Liver (tissue), 9 donors: ENCODE measurements around the gene TSPAN13. TPM values are rescaled to one million over a fixed set of nuclear protein-coding genes. Genes with fewer than 3 reads are reported as not detected.

Experiments
- DNase-seq: peaks from one replicate; pipeline ENCODE4 v3.0.0-alpha.2; 2017; ENCODE audit warnings: low spot score
- H3K27ac ChIP-seq, 2 donors: one replicate each; pipeline ENCODE4 v1.7.0; 2013; ENCODE audit warnings: inconsistent platforms in 2 of 2, low read length in 2 of 2, control low read depth in 1 of 2, low read depth in 1 of 2, mild to moderate bottlenecking in 1 of 2
- H3K27me3 ChIP-seq, 4 donors: one replicate each; pipeline versions ENCODE4 v1.6.1 to v1.7.0; 2013; ENCODE audit warnings: low read length in 3 of 4, inconsistent platforms in 1 of 4, mild to moderate bottlenecking in 1 of 4, moderate library complexity in 1 of 4; ENCODE audit not compliant: control insufficient read depth in 4 of 4, insufficient read depth in 4 of 4
- H3K36me3 ChIP-seq, 4 donors: one replicate each; pipeline versions ENCODE4 v1.6.1 to v1.7.0; 2013; ENCODE audit warnings: low read length in 3 of 4, mild to moderate bottlenecking in 3 of 4, low read depth in 1 of 4, moderate library complexity in 1 of 4; ENCODE audit not compliant: control insufficient read depth in 4 of 4, insufficient read depth in 3 of 4
- H3K4me1 ChIP-seq, 4 donors: one replicate each; pipeline versions ENCODE4 v1.6.1 to v1.7.0; 2013; ENCODE audit warnings: low read length in 3 of 4, mild to moderate bottlenecking in 3 of 4, moderate library complexity in 1 of 4; ENCODE audit not compliant: control insufficient read depth in 4 of 4, insufficient read depth in 4 of 4
- H3K4me3 ChIP-seq, 3 donors: one replicate each; pipeline versions ENCODE4 v1.6.1 to v1.7.0; 2013; ENCODE audit warnings: low read length in 3 of 3, control low read depth in 1 of 3, low read depth in 1 of 3, mild to moderate bottlenecking in 1 of 3
- H3K9ac ChIP-seq, 2 donors: one replicate each; pipeline ENCODE4 v1.7.0; 2013; ENCODE audit warnings: low read length in 2 of 2, mild to moderate bottlenecking in 2 of 2, moderate library complexity in 2 of 2, control low read depth in 1 of 2, low read depth in 1 of 2
- H3K9me3 ChIP-seq, 4 donors: one replicate each; pipeline versions ENCODE4 v1.6.1 to v1.7.0; 2013; ENCODE audit warnings: low read length in 3 of 4; ENCODE audit not compliant: control insufficient read depth in 4 of 4
- EGR1 ChIP-seq, 2 donors: IDR thresholded peaks; 2 replicates each; pipeline ENCODE4 v1.6.1; 2016 to 2018; ENCODE audit warnings: antibody characterized with exemption in 2 of 2, low read depth in 2 of 2
- FOXA2 ChIP-seq: IDR thresholded peaks from 2 replicates; pipeline ENCODE4 v1.6.1; 2016; ENCODE audit warnings: antibody characterized with exemption
- GABPA ChIP-seq, 2 donors: IDR thresholded peaks in 1 of 2; conservative IDR thresholded peaks in 1 of 2; 2 replicates each; pipeline ENCODE4 v1.6.1; 2016; ENCODE audit warnings: antibody characterized with exemption in 2 of 2, mild to moderate bottlenecking in 1 of 2, moderate library complexity in 1 of 2
- HNF4A ChIP-seq, 2 donors: conservative IDR thresholded peaks; 2 replicates each; pipeline ENCODE4 v1.6.1; 2016; ENCODE audit warnings: antibody characterized with exemption in 2 of 2, mild to moderate bottlenecking in 2 of 2
- HNF4G ChIP-seq: IDR thresholded peaks from 2 replicates; pipeline ENCODE4 v1.6.1; 2016; ENCODE audit warnings: antibody characterized with exemption
- JUND ChIP-seq, 2 donors: IDR thresholded peaks; 2 replicates each; pipeline ENCODE4 v1.6.1; 2016; ENCODE audit warnings: antibody characterized with exemption in 2 of 2
- NR2F2 ChIP-seq: IDR thresholded peaks from 2 replicates; pipeline ENCODE4 v1.6.1; 2016; ENCODE audit warnings: antibody characterized with exemption
- RAD21 ChIP-seq, 2 donors: IDR thresholded peaks; 2 replicates each; pipeline ENCODE4 v1.6.1; 2016; ENCODE audit warnings: antibody characterized with exemption in 2 of 2, mild to moderate bottlenecking in 2 of 2
- RXRA ChIP-seq, 2 donors: IDR thresholded peaks; 2 replicates each; pipeline ENCODE4 v1.6.1; 2017 to 2018; ENCODE audit warnings: antibody characterized with exemption in 2 of 2, mild to moderate bottlenecking in 1 of 2
- SP1 ChIP-seq: IDR thresholded peaks from 2 replicates; pipeline ENCODE4 v1.6.1; 2018; ENCODE audit warnings: antibody characterized with exemption, mild to moderate bottlenecking
- TAF1 ChIP-seq: conservative IDR thresholded peaks from 2 replicates; pipeline ENCODE4 v1.6.1; 2016; ENCODE audit warnings: antibody characterized with exemption, mild to moderate bottlenecking
- YY1 ChIP-seq: IDR thresholded peaks from 2 replicates; pipeline ENCODE4 v1.6.1; 2016; ENCODE audit warnings: antibody characterized with exemption, mild to moderate bottlenecking
- WGBS: extraction: QIAGEN DNeasy Blood & Tissue Kit; methylation state at CpG from one replicate; pipeline ENCODE4 v1.1.7; 2013; 5-methylcytosine and 5-hydroxymethylcytosine counted together
- polyA plus RNA-seq, 2 donors: library from polyadenylated mRNA; stranded (reverse) in 1 of 2; unstranded in 1 of 2; fragments of 200-250 nt in 1 of 2; fragments of >200 nt in 1 of 2; fragmentation: Nextera tagmentation in 1 of 2; extraction: Ambion mirVana in 1 of 2; gene quantifications; one replicate each; pipeline versions ENCODE4 v1.2.1 to v1.2.3, GENCODE V29; 2013 to 2015
- total RNA-seq, 2 donors: library from RNA; depleted of rRNA; stranded (reverse); fragments of >200 nt; gene quantifications; one replicate each; pipeline ENCODE4 v1.2.3, GENCODE V29; 2014
- TF ChIP-seq, protein P1 (sequence below): IDR thresholded peaks from 2 replicates; pipeline ENCODE4 v1.6.1; 2016; ENCODE audit warnings: antibody characterized with exemption
- TF ChIP-seq, protein P2 (sequence below): fragments of 150-350 bp; IDR thresholded peaks from 2 replicates; pipeline ENCODE4 v1.5.1; 2017; ENCODE audit warnings: improper control_type of control experiment, low read depth, low read length; ENCODE audit not compliant: missing input control
- TF ChIP-seq, protein P3 (sequence below): IDR thresholded peaks from 2 replicates; pipeline ENCODE4 v1.6.1; 2016; ENCODE audit warnings: antibody characterized with exemption, mild to moderate bottlenecking
- TF ChIP-seq, protein P4 (sequence below): IDR thresholded peaks from 2 replicates; pipeline ENCODE4 v1.6.1; 2016; ENCODE audit warnings: antibody characterized with exemption
- donor health status: healthy.
- donor health status: healthy.
- donor health status: healthy.
- donor health status: healthy.
- donor health status: healthy.

TSPAN13 gene
- total and polyA plus RNA-seq, 4 donors = 8.9 to 24.4 (median 15.8) TPM

DNA sequence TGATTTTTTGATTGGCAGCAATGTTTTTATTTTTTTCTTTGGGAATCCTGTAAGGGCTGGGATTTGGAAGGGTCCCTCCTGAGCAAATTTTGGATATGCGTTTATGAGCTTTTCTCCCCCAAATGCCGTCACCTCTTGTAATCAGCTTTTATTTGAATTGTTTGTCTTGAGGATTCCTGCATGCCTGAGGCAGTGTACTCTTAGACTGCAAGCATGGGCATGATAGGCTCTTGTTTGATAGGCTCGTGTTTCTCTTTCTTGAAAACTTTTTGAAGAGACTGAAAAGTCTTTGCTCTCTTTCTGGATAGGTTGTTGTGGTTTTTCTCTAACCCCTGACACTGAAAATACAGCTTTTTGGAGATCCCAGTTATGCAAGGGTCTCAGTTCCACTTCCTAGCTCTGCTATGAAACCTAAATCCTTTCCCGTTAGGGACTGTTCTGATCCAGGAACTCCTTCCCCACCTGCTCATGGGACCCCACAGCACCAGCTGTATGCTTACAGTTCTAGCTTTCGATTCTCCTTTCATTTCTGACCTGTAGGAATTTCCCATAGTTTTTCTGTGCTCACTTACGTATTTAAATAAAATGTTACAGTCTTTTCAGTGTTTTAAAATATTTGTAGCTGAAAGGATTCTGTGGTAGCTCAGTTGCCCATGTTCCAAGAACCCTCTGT lies 17.2 kb downstream of the TSPAN13 start:
- Histone ChIP-seq H3K27ac (no peak overlapping the region), H3K4me3 (no peak overlapping the region), H3K27me3 (no peaks in the 10 kb centered on the region), H3K9ac (no peak overlapping the region), H3K4me1 (peaks cover 0 to 1% (median 0%) of the 10 kb centered on the region in 4 donors), H3K36me3 (no peaks in the 10 kb centered on the region), H3K9me3 (peaks cover 0 to 1% (median 0%) of the 10 kb centered on the region in 4 donors)
- TF ChIP-seq EGR1 (IDR thresholded peaks at IDR 0.05; ENCODE audit: low read depth in 2 of 2) = no peak
- no peak for DNase-seq
- 82% methylated on average over 6 of the region's 6 CpGs for WGBS

DNA sequence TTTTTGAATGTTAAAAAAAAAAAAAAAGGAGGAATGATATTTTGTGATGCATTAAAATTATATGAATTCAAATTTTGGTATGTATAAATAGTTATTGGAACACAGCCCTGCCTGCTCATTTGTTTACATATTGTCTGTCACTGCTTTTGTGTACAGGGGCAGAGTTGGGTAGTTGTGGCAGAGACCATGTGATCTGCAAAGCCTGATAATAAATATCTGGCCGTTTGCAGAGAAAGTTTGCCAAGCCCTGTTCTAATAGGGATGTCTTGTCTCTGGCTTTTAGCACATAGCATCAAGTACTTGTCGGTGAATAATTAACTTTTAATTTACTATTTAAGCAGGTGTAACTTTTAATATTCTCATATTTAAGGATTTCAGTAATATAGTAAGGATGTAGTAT lies 19.8 kb downstream of the TSPAN13 start:
- no peaks in the 10 kb centered on the region for H3K36me3 ChIP-seq
- H3K27me3 ChIP-seq = no peaks in the 10 kb centered on the region
- H3K9ac ChIP-seq = no peak overlapping the region
- H3K4me1 ChIP-seq = peaks cover 0 to 1% (median 0%) of the 10 kb centered on the region in 4 donors
- no peak overlapping the region for H3K4me3 ChIP-seq
- 47% methylated on average over 2 of the region's 2 CpGs for WGBS
- H3K27ac ChIP-seq = no peak overlapping the region
- no peaks in the 10 kb centered on the region for H3K9me3 ChIP-seq
- TF ChIP-seq YY1 = no peak
- TF ChIP-seq FOXA2 = no peak
- no peak for TF ChIP-seq RXRA (IDR thresholded peaks at IDR 0.05)
- TF ChIP-seq JUND (IDR thresholded peaks at IDR 0.05) = no peak
- TF ChIP-seq RAD21 (IDR thresholded peaks at IDR 0.05) = no peak
- no peak for TF ChIP-seq SP1
- no peak for TF ChIP-seq TAF1
- TF ChIP-seq EGR1 (IDR thresholded peaks at IDR 0.05; ENCODE audit: low read depth in 2 of 2) = no peak
- no peak for TF ChIP-seq HNF4G
- TF ChIP-seq, protein P1, sequence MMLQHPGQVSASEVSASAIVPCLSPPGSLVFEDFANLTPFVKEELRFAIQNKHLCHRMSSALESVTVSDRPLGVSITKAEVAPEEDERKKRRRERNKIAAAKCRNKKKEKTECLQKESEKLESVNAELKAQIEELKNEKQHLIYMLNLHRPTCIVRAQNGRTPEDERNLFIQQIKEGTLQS = no peak
- TF ChIP-seq HNF4A (conservative IDR thresholded peaks at IDR 0.05) = no peak
- TF ChIP-seq, protein P2, sequence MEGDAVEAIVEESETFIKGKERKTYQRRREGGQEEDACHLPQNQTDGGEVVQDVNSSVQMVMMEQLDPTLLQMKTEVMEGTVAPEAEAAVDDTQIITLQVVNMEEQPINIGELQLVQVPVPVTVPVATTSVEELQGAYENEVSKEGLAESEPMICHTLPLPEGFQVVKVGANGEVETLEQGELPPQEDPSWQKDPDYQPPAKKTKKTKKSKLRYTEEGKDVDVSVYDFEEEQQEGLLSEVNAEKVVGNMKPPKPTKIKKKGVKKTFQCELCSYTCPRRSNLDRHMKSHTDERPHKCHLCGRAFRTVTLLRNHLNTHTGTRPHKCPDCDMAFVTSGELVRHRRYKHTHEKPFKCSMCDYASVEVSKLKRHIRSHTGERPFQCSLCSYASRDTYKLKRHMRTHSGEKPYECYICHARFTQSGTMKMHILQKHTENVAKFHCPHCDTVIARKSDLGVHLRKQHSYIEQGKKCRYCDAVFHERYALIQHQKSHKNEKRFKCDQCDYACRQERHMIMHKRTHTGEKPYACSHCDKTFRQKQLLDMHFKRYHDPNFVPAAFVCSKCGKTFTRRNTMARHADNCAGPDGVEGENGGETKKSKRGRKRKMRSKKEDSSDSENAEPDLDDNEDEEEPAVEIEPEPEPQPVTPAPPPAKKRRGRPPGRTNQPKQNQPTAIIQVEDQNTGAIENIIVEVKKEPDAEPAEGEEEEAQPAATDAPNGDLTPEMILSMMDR = no peak
- DNase-seq = no peak

DNA sequence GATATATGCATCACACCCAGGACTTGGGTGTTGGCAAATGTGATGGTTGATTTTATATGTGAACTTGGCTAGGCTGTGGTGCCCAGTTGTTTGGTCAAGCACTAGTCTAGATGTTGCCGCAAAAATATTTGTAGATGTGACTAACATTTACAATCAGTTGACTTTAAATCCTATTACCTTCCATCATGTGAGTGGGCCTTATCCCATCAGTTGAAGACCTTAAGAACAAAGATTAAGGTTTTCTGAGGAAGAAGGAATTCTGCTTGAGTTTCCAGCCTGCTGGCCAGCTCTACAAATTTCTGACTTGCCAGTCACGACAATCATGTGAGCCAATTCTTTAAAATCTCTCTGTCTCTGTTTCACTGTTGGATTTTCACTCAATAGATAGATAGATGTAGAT lies 20.3 kb downstream of the TSPAN13 start:
- WGBS = 96% methylated on average over 2 of the region's 2 CpGs
- peaks cover 0 to 1% (median 0%) of the 10 kb centered on the region in 4 donors for H3K4me1 ChIP-seq
- H3K9ac ChIP-seq = no peak overlapping the region
- DNase-seq = no peak
- no peaks in the 10 kb centered on the region for H3K36me3 ChIP-seq
- H3K9me3 ChIP-seq = no peaks in the 10 kb centered on the region
- no peak overlapping the region for H3K4me3 ChIP-seq
- no peaks in the 10 kb centered on the region for H3K27me3 ChIP-seq
- H3K27ac ChIP-seq = no peak overlapping the region
- no peak for TF ChIP-seq GABPA (IDR thresholded peaks at IDR 0.05 in 1 of 2, conservative IDR thresholded peaks at IDR 0.05 in 1 of 2)
- no peak for TF ChIP-seq HNF4A (conservative IDR thresholded peaks at IDR 0.05)
- no peak for TF ChIP-seq FOXA2
- TF ChIP-seq YY1 = no peak
- TF ChIP-seq NR2F2 = no peak
- TF ChIP-seq, protein P3, sequence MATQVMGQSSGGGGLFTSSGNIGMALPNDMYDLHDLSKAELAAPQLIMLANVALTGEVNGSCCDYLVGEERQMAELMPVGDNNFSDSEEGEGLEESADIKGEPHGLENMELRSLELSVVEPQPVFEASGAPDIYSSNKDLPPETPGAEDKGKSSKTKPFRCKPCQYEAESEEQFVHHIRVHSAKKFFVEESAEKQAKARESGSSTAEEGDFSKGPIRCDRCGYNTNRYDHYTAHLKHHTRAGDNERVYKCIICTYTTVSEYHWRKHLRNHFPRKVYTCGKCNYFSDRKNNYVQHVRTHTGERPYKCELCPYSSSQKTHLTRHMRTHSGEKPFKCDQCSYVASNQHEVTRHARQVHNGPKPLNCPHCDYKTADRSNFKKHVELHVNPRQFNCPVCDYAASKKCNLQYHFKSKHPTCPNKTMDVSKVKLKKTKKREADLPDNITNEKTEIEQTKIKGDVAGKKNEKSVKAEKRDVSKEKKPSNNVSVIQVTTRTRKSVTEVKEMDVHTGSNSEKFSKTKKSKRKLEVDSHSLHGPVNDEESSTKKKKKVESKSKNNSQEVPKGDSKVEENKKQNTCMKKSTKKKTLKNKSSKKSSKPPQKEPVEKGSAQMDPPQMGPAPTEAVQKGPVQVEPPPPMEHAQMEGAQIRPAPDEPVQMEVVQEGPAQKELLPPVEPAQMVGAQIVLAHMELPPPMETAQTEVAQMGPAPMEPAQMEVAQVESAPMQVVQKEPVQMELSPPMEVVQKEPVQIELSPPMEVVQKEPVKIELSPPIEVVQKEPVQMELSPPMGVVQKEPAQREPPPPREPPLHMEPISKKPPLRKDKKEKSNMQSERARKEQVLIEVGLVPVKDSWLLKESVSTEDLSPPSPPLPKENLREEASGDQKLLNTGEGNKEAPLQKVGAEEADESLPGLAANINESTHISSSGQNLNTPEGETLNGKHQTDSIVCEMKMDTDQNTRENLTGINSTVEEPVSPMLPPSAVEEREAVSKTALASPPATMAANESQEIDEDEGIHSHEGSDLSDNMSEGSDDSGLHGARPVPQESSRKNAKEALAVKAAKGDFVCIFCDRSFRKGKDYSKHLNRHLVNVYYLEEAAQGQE = no peak
- TF ChIP-seq, protein P4, sequence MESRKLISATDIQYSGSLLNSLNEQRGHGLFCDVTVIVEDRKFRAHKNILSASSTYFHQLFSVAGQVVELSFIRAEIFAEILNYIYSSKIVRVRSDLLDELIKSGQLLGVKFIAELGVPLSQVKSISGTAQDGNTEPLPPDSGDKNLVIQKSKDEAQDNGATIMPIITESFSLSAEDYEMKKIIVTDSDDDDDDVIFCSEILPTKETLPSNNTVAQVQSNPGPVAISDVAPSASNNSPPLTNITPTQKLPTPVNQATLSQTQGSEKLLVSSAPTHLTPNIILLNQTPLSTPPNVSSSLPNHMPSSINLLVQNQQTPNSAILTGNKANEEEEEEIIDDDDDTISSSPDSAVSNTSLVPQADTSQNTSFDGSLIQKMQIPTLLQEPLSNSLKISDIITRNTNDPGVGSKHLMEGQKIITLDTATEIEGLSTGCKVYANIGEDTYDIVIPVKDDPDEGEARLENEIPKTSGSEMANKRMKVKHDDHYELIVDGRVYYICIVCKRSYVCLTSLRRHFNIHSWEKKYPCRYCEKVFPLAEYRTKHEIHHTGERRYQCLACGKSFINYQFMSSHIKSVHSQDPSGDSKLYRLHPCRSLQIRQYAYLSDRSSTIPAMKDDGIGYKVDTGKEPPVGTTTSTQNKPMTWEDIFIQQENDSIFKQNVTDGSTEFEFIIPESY = no peak
- TF ChIP-seq RXRA (IDR thresholded peaks at IDR 0.05) = no peak
